ENCODE measurements around the gene TRIM66.
"Not testable (repeated sequence)": the region's sequence is repeated elsewhere in the genome, so short reads cannot be mapped to it uniquely, and the experiment has no call there.

The TRIM66 gene

GRCh38 chr11:8674859-8675258 is 7.6 kb downstream of the TRIM66 start:
- TF ChIP-seq CTCF (IDR thresholded peaks at IDR 0.05; ENCODE audit: insufficient read depth, low read length, missing control alignments): no peak
- ChIA-PET CTCF (no interaction called here), POLR2A (no interaction called here)
- no peak for DNase-seq (ENCODE audit: low read depth, low spot score)
- H3K4me3 ChIP-seq (ENCODE audit: low read depth, low read length): no peak overlapping the region

DNA sequence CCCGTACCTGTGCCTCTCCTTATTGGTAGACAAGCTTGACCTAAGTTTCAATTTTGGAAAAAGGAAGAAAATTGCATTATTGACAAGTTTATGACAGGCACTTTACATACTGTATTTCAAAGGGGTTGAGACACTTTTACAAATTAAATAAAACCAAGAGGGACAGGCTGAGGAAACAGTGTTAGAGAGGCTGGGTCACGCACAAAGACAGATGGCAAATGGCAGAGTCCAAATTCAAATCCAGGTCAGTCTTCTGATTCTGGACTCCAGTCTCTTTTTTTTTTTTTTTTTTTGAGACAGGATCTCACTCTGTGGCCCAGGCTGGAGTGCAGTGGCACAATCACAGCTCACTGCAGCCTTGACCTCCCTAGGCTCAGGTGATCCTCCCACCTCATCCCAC is 10.1 kb downstream of the TRIM66 start:
- CTCF ChIA-PET: interaction anchor here (1.2 kb wide), 1 partner anchor 9 kb away, joined by 3 read pairs; no protein-coding TSS in a partner anchor
- H3K4me3 ChIP-seq (ENCODE audit: low read depth, low read length): no peak overlapping the region
- POLR2A ChIA-PET: interaction anchor here (1.9 to 2.5 kb wide), 2 partner anchors 10 to 16 kb away, joined by 14 to 17 read pairs; partner anchors contain the start of genes RPL27A and TRIM66

DNA sequence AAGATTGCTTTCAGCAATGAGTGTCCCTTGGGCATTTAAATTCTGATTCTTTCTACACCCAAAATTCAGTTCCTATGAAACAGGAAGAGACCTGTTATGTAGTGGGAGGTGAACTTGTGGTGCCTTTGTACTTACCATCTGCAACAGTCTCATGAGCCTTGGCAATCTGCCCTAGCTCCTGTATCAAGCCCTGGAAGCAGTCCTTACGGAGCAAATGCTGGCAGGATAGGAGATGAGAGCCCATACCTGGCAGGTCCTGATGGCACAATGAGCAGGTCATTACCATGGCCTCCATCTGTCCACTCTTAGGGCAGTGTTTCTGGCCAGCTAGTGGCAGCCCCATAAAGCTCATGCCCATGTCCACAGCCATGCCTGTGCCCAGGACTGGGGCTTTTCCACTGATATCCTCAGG is 10.8 kb downstream of the TRIM66 start:
- TF ChIP-seq CTCF (IDR thresholded peaks at IDR 0.05; ENCODE audit: insufficient read depth, low read length, missing control alignments): no peak
- DNase-seq (ENCODE audit: low read depth, low spot score): no peak
- ChIA-PET CTCF (interaction anchor here (1.0 to 1.2 kb wide), 3 partner anchors 10 to 143 kb away, joined by 3 read pairs; no protein-coding TSS in a partner anchor), POLR2A (interaction anchor here (0.8 to 2.5 kb wide), 6 partner anchors 11 to 199 kb away, joined by 3 to 17 read pairs (median 4); partner anchors contain the start of genes RPL27A, STK33 and TRIM66)
- no peak overlapping the region for H3K4me3 ChIP-seq (ENCODE audit: low read depth, low read length)

More for the DNA sequence above, 10.1 kb downstream of the TRIM66 start:
- no peak for DNase-seq (ENCODE audit: low read depth, low spot score)
- no peak for TF ChIP-seq CTCF (IDR thresholded peaks at IDR 0.05; ENCODE audit: insufficient read depth, low read length, missing control alignments)

DNA sequence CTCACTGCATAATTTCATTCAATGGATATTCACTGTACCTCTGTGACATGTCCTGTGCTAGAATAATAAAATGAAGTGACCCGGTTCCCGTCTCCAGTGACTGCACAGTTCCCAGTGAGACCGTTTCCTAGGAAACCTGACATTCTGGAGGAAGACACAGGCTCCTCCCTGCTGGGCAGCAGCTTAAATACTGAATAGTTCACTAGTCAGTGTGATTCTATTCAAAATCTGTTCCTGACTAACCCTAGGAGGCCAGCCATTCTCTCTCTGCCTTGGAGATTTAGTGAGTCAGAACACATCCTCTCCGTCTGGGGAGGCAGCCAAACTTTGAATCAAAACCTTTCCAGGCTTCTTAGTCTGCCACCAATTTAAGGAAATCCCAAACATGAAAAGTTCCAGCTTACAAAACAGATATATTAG is 11.3 kb downstream of the TRIM66 start:
- peak; percentile 91 for DNase-seq (ENCODE audit: low read depth, low spot score)
- CTCF ChIA-PET: interaction anchor here (1.0 to 1.2 kb wide), 3 partner anchors 10 to 143 kb away, joined by 3 read pairs; no protein-coding TSS in a partner anchor
- no peak for TF ChIP-seq CTCF (IDR thresholded peaks at IDR 0.05; ENCODE audit: insufficient read depth, low read length, missing control alignments)

GRCh38 chr11:8670081-8670480 is 12.4 kb downstream of the TRIM66 start:
- CTCF ChIA-PET; DNase-seq (ENCODE audit: low read depth, low spot score); H3K4me3 ChIP-seq (ENCODE audit: low read depth, low read length); POLR2A ChIA-PET: not testable (repeated sequence)

More for the DNA sequence above, 11.3 kb downstream of the TRIM66 start:
- H3K4me3 ChIP-seq (ENCODE audit: low read depth, low read length): no peak overlapping the region
- POLR2A ChIA-PET: interaction anchor here (0.5 to 2.5 kb wide), 9 partner anchors 11 to 199 kb away, joined by 3 to 17 read pairs (median 3); partner anchors contain the start of genes RPL27A, STK33 and TRIM66

- POLR2A ChIA-PET: no interaction called here
These were observed 17.2 kb downstream of the TRIM66 start for GRCh38 chr11:8665222-8665621.

More at GRCh38 chr11:8665222-8665621, 17.2 kb downstream of the TRIM66 start:
- TF ChIP-seq CTCF (IDR thresholded peaks at IDR 0.05; ENCODE audit: insufficient read depth, low read length, missing control alignments): no peak
- H3K4me3 ChIP-seq (ENCODE audit: low read depth, low read length): no peak overlapping the region
- CTCF ChIA-PET: interaction anchor here (1.6 kb wide), 1 partner anchor 14 kb away, joined by 4 read pairs; no protein-coding TSS in a partner anchor
- no peak for DNase-seq (ENCODE audit: low read depth, low spot score)

Measured in AG04449 (cell line).